ENCODE measurements around the gene SPAST. TPM values are rescaled to one million over a fixed set of nuclear protein-coding genes. Genes with fewer than 3 reads are reported as not detected.

The SPAST gene
- polyA plus RNA-seq, 1 experiment, result 17.4 TPM

GRCh38 chr2:32074134-32074506, 10.8 kb downstream of the SPAST start:
- H3K4me3 ChIP-seq (ENCODE audit: low read depth, low read length), result no peak overlapping the region
- H3K9me3 ChIP-seq (ENCODE audit: control insufficient read depth, insufficient read depth, low read length), result no peaks in the 10 kb centered on the region; the same call in 1 of the 2 replicates
- POLR2A ChIA-PET, result interaction anchor here (1.3 kb wide), 1 partner anchor 11 kb away, joined by 3 read pairs; the partner anchor contains the start of gene SPAST
- no peak for DNase-seq (ENCODE audit: low read depth, low spot score)
- TF ChIP-seq, protein P1, sequence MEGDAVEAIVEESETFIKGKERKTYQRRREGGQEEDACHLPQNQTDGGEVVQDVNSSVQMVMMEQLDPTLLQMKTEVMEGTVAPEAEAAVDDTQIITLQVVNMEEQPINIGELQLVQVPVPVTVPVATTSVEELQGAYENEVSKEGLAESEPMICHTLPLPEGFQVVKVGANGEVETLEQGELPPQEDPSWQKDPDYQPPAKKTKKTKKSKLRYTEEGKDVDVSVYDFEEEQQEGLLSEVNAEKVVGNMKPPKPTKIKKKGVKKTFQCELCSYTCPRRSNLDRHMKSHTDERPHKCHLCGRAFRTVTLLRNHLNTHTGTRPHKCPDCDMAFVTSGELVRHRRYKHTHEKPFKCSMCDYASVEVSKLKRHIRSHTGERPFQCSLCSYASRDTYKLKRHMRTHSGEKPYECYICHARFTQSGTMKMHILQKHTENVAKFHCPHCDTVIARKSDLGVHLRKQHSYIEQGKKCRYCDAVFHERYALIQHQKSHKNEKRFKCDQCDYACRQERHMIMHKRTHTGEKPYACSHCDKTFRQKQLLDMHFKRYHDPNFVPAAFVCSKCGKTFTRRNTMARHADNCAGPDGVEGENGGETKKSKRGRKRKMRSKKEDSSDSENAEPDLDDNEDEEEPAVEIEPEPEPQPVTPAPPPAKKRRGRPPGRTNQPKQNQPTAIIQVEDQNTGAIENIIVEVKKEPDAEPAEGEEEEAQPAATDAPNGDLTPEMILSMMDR (IDR thresholded peaks at IDR 0.05; ENCODE audit: low read depth, low read length), result no peak
- CTCF ChIA-PET, result interaction anchor here (0.5 to 1.4 kb wide), 2 partner anchors 10 to 17 kb away, joined by 3 to 4 read pairs; partner anchors contain the start of gene SPAST
- no peak overlapping the region for H3K27ac ChIP-seq (ENCODE audit: low read depth, low read length)
- no peaks in the 10 kb centered on the region for H3K27me3 ChIP-seq (ENCODE audit: control insufficient read depth, insufficient read depth, low read length)

GRCh38 chr2:32095671-32096070, 32.3 kb downstream of the SPAST start:
- DNase-seq (ENCODE audit: low read depth, low spot score), result no peak
- POLR2A ChIA-PET, result interaction anchor here (0.6 kb wide), 1 partner anchor 29 kb away, joined by 4 read pairs; no protein-coding TSS in a partner anchor
- TF ChIP-seq, protein P1 (IDR thresholded peaks at IDR 0.05; ENCODE audit: low read depth, low read length), result no peak
- Histone ChIP-seq H3K27ac (ENCODE audit: low read depth, low read length) (no peak overlapping the region), H3K4me3 (ENCODE audit: low read depth, low read length) (no peak overlapping the region), H3K9me3 (ENCODE audit: control insufficient read depth, insufficient read depth, low read length) (no peaks in the 10 kb centered on the region), H3K27me3 (ENCODE audit: control insufficient read depth, insufficient read depth, low read length) (no peaks in the 10 kb centered on the region)
- CTCF ChIA-PET, result no interaction called here

DNA sequence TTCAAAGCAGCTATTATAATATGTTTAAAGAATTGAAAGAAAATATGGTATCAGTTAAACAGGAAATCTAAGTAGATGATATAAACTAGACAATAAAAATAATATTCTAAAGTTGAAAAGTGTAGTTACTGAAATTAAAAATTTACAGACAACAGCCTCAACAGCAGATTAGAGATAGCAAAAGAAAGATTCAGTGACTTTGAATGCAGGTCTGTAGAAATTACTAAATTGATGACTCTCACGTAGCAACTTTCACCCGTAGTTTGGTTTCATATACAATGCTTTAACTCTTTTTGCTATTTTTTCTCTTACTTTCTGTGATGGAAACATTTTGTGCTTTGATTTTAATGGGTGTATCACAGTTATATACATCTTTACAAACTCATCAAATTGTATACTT, 44.8 kb downstream of the SPAST start:
- H3K27ac ChIP-seq (ENCODE audit: low read depth, low read length), result no peak overlapping the region
- H3K4me3 ChIP-seq (ENCODE audit: low read depth, low read length), result no peak overlapping the region
- TF ChIP-seq, protein P1 (IDR thresholded peaks at IDR 0.05; ENCODE audit: low read depth, low read length), result no peak
- ChIA-PET CTCF (interaction anchor here (0.6 kb wide), 1 partner anchor 50 kb away, joined by 6 read pairs; no protein-coding TSS in a partner anchor), POLR2A (no interaction called here)
- H3K27me3 ChIP-seq (ENCODE audit: control insufficient read depth, insufficient read depth, low read length), result no peaks in the 10 kb centered on the region
- no peak for DNase-seq (ENCODE audit: low read depth, low spot score)
- peaks cover 7% of the 10 kb centered on the region for H3K9me3 ChIP-seq (ENCODE audit: control insufficient read depth, insufficient read depth, low read length)

GRCh38 chr2:32118055-32118454, 54.7 kb downstream of the SPAST start:
- no peaks in the 10 kb centered on the region for H3K9me3 ChIP-seq (ENCODE audit: control insufficient read depth, insufficient read depth, low read length)
- CTCF ChIA-PET, result no interaction called here
- H3K4me3 ChIP-seq (ENCODE audit: low read depth, low read length), result no peak overlapping the region
- DNase-seq (ENCODE audit: low read depth, low spot score), result no peak
- no peaks in the 10 kb centered on the region for H3K27me3 ChIP-seq (ENCODE audit: control insufficient read depth, insufficient read depth, low read length)
- TF ChIP-seq, protein P1 (IDR thresholded peaks at IDR 0.05; ENCODE audit: low read depth, low read length), result no peak
- no peak overlapping the region for H3K27ac ChIP-seq (ENCODE audit: low read depth, low read length)
- POLR2A ChIA-PET, result no interaction called here

DNA sequence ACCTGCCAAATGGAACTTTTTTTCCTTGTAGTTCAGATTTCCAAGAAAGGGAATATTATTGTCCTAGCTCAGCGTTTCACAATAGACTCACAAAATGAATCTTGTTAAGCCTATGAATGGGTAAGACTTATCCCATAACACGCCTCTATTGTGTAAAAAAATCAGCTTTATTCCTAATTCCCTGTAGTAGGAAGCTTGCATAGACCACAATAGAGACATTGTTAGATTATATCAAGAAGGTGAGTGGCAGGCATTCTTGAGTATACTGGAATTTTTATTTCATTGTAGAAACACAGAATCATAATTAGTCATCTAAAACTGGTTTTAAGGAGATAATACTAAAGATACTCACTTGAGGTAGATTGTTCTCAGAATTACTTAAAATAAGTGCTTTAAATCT, 55.8 kb downstream of the SPAST start:
- H3K27me3 ChIP-seq (ENCODE audit: control insufficient read depth, insufficient read depth, low read length), result no peaks in the 10 kb centered on the region
- TF ChIP-seq, protein P1 (IDR thresholded peaks at IDR 0.05; ENCODE audit: low read depth, low read length), result no peak
- POLR2A ChIA-PET, result no interaction called here
- CTCF ChIA-PET, result interaction anchor here (0.9 kb wide), 1 partner anchor 14 kb away, joined by 3 read pairs; no protein-coding TSS in a partner anchor
- DNase-seq (ENCODE audit: low read depth, low spot score), result no peak
- H3K27ac ChIP-seq (ENCODE audit: low read depth, low read length), result no peak overlapping the region
- no peak overlapping the region for H3K4me3 ChIP-seq (ENCODE audit: low read depth, low read length)
- no peaks in the 10 kb centered on the region for H3K9me3 ChIP-seq (ENCODE audit: control insufficient read depth, insufficient read depth, low read length)

All from AG04450 (cell line).